Fibroblast of villous mesenchyme (primary cell): ENCODE results near the gene LRP10. TPM values are rescaled to one million over a fixed set of nuclear protein-coding genes. Genes with fewer than 3 reads are reported as not detected.
A peak's percentile ranks its signal among the peaks of the same experiment; 100 is the strongest.

Experiments used
- DNase-seq: peaks from one replicate; pipeline ENCODE4 v3.0.0-alpha.2; 2010; ENCODE audit warnings: low read depth
- H3K4me3 ChIP-seq: 2 replicates; pipeline ENCODE4 v1.5.1; 2011; ENCODE audit warnings: low read depth, mild to moderate bottlenecking, low read length
- CTCF ChIP-seq: IDR thresholded peaks from 2 replicates; pipeline ENCODE4 v1.5.1; 2012; ENCODE audit warnings: low read depth, mild to moderate bottlenecking, low read length; ENCODE audit not compliant: insufficient read depth
- total RNA-seq: library from RNA; depleted of rRNA; stranded (reverse); fragments of >200 nt; gene quantifications from 2 replicates; pipeline ENCODE4 v1.2.3, GENCODE V29; 2012

The LRP10 gene
- total RNA-seq, 1 donor = 104 TPM

- peak overlapping the region; percentile 95 for H3K4me3 ChIP-seq
- TF ChIP-seq CTCF = no peak
- no peak for DNase-seq
These were observed 41.0 kb upstream of the LRP10 start for GRCh38 chr14:22830443-22831010.

GRCh38 chr14:22835505-22835904, 36.0 kb upstream of the LRP10 start:
- DNase-seq = no peak
- TF ChIP-seq CTCF = no peak

GRCh38 chr14:22836301-22837113, 35.0 kb upstream of the LRP10 start, which contains the start of gene MMP14:
TSS of gene MMP14 (plus strand) at chr14:22836585. CDS start at chr14:22836818, 233 bp downstream.
- DNase-seq = peak; percentile 94
- peak within 1 kb of the TSS; percentile 97 for H3K4me3 ChIP-seq
- peak; percentile 54 for TF ChIP-seq CTCF

More at GRCh38 chr14:22835505-22835904, 36.0 kb upstream of the LRP10 start:
- no peak overlapping the region for H3K4me3 ChIP-seq

GRCh38 chr14:22837114-22837749, 34.3 kb upstream of the LRP10 start:
- peak overlapping the region; percentile 97 for H3K4me3 ChIP-seq
- DNase-seq = peak; percentile 65
- no peak for TF ChIP-seq CTCF

GRCh38 chr14:22837750-22838538, 33.6 kb upstream of the LRP10 start:
- DNase-seq = peak; percentile 53
- H3K4me3 ChIP-seq = peak overlapping the region; percentile 97
- TF ChIP-seq CTCF = no peak

GRCh38 chr14:22838631-22839041, 32.9 kb upstream of the LRP10 start:
- DNase-seq = peak; percentile 74
- TF ChIP-seq CTCF = no peak
- H3K4me3 ChIP-seq = peak overlapping the region; percentile 97
